Endothelial cell (in vitro differentiated cells): ENCODE results near the gene SLCO3A1. TPM values are rescaled to one million over a fixed set of nuclear protein-coding genes. Genes with fewer than 3 reads are reported as not detected.
"Not testable (repeated sequence)": the region's sequence is repeated elsewhere in the genome, so short reads cannot be mapped to it uniquely, and the experiment has no call there.

Experiments
- DNase-seq: peaks from one replicate; pipeline ENCODE4 v3.0.0; 2021; ENCODE audit warnings: low spot score
- H3K27ac Mint-ChIP-seq: one replicate; pipeline ENCODE4 v1.8.0; 2021; ENCODE audit warnings: mixed read lengths, inconsistent platforms; ENCODE audit not compliant: unreplicated experiment
- H3K27me3 Mint-ChIP-seq: one replicate; pipeline ENCODE4 v1.8.0; 2021; ENCODE audit warnings: mild to moderate bottlenecking, moderate library complexity, mixed read lengths, inconsistent platforms; ENCODE audit not compliant: unreplicated experiment
- H3K36me3 Mint-ChIP-seq: one replicate; pipeline ENCODE4 v1.8.0; 2021; ENCODE audit warnings: mild to moderate bottlenecking, low read depth, mixed read lengths, inconsistent platforms; ENCODE audit not compliant: unreplicated experiment
- H3K4me1 Mint-ChIP-seq: one replicate; pipeline ENCODE4 v1.8.0; 2021; ENCODE audit warnings: mild to moderate bottlenecking, mixed read lengths, inconsistent platforms; ENCODE audit not compliant: unreplicated experiment
- H3K4me3 Mint-ChIP-seq: one replicate; pipeline ENCODE4 v1.8.0; 2021; ENCODE audit warnings: mild to moderate bottlenecking, mixed read lengths, inconsistent platforms; ENCODE audit not compliant: unreplicated experiment
- H3K9me3 Mint-ChIP-seq: one replicate; pipeline ENCODE4 v1.8.0; 2021; ENCODE audit warnings: mixed read lengths, inconsistent platforms; ENCODE audit not compliant: unreplicated experiment
- CTCF ChIP-seq: fragments of 200-600 bp; sonication (generic); IDR thresholded peaks from one replicate; pipeline ENCODE4 v1.5.0; 2021; ENCODE audit warnings: antibody characterized with exemption; ENCODE audit not compliant: unreplicated experiment
- total RNA-seq: library from RNA; stranded (reverse); fragmentation: NEBNext Ultra II Directional; extraction: Animal tissue kit (Norgen Biotek cat#: 25700); gene quantifications from one replicate; pipeline ENCODE4 v1.2.1, GENCODE V29; 2021; ENCODE audit not compliant: unreplicated experiment

Gene SLCO3A1
- total RNA-seq, 1 donor from 2014 or later: 30.9 TPM

- Mint-ChIP-seq H3K36me3 (peaks cover 3% of the 10 kb centered on the region), H3K27me3 (peaks cover 6% of the 10 kb centered on the region), H3K4me3 (no peak overlapping the region), H3K9me3 (no peaks in the 10 kb centered on the region), H3K4me1 (peaks cover 53% of the 10 kb centered on the region), H3K27ac (peak overlapping the region; percentile 33)
- TF ChIP-seq CTCF: no peak
- DNase-seq: no peak
Observed at GRCh38 chr15:91961357-91961756, 107.8 kb downstream of the SLCO3A1 start.

GRCh38 chr15:91963747-91964146 lies 110.2 kb downstream of the SLCO3A1 start:
- Mint-ChIP-seq H3K4me1 (peaks cover 56% of the 10 kb centered on the region), H3K27ac (peak overlapping the region; percentile 34)
- H3K36me3 Mint-ChIP-seq, H3K27me3 Mint-ChIP-seq, DNase-seq, H3K4me3 Mint-ChIP-seq, H3K9me3 Mint-ChIP-seq: not testable (repeated sequence)

- peaks cover 56% of the 10 kb centered on the region for H3K4me1 Mint-ChIP-seq
- DNase-seq: no peak
- peaks cover 5% of the 10 kb centered on the region for H3K27me3 Mint-ChIP-seq
- no peak for TF ChIP-seq CTCF
- no peaks in the 10 kb centered on the region for H3K9me3 Mint-ChIP-seq
- peaks cover 3% of the 10 kb centered on the region for H3K36me3 Mint-ChIP-seq
- H3K27ac Mint-ChIP-seq: no peak overlapping the region
- H3K4me3 Mint-ChIP-seq: no peak overlapping the region
Observed at GRCh38 chr15:91965501-91966193, 112.1 kb downstream of the SLCO3A1 start.

GRCh38 chr15:91966194-91966552 lies 112.7 kb downstream of the SLCO3A1 start:
- Mint-ChIP-seq H3K36me3 (peaks cover 3% of the 10 kb centered on the region), H3K27ac (no peak overlapping the region), H3K27me3 (peaks cover 9% of the 10 kb centered on the region), H3K9me3 (no peaks in the 10 kb centered on the region), H3K4me3 (no peak overlapping the region), H3K4me1 (peaks cover 52% of the 10 kb centered on the region)
- no peak for DNase-seq
- TF ChIP-seq CTCF: no peak

GRCh38 chr15:91967935-91968606 lies 114.6 kb downstream of the SLCO3A1 start:
- Mint-ChIP-seq H3K4me1 (peaks cover 40% of the 10 kb centered on the region), H3K9me3 (no peaks in the 10 kb centered on the region), H3K27me3 (peaks cover 9% of the 10 kb centered on the region), H3K36me3 (peaks cover 3% of the 10 kb centered on the region), H3K27ac (no peak overlapping the region), H3K4me3 (no peak overlapping the region)
- no peak for TF ChIP-seq CTCF
- DNase-seq: no peak
